Measurements from ENCODE around the gene IRF6. TPM values are rescaled to one million over a fixed set of nuclear protein-coding genes. Genes with fewer than 3 reads are reported as not detected.

IRF6 gene
- total and polyA plus RNA-seq, 7 experiments from 2014 or later = 0.30 to 2.3 (median 0.99) TPM; not detected in 1

DNA sequence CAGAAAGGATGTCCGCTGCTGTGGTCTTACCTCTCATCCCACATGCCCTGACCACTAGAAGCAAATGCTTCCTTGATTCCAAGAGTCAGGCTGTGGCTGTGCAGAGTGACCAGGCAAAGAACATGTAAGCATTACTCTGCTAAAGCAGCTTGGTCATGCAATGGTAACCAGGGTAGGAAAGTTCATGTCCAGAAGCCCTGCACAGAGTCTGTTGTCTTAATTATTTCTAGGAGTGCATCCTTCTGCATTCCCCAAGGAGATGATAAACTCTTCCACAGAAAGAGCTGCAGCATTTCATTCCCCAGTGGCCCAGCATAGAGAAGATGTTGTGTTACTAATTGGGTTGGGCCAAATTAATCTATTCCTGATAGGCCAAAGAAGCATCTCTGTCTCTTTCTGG is 11.7 kb upstream of the IRF6 start:
- H3K27me3 ChIP-seq (ENCODE audit: control insufficient read depth in 2 of 2, insufficient read depth in 2 of 2, low read length in 2 of 2) = no peaks in the 10 kb centered on the region
- H3K27ac ChIP-seq (ENCODE audit: low read depth, low read length) = no peak overlapping the region
- intact Hi-C loops (cut with micrococcal nuclease) = no loop called here
- CTCF ChIA-PET = no interaction called here
- no peak overlapping the region for H3K4me3 Mint-ChIP-seq
- no peaks in the 10 kb centered on the region for H3K4me1 ChIP-seq (ENCODE audit: control insufficient read depth in 2 of 2, insufficient read depth in 2 of 2, low read length in 2 of 2)
- no peak for DNase-seq
- H3K36me3 Mint-ChIP-seq = peaks cover 0 to 5% (median 0%) of the 10 kb centered on the region in 5 donors
- H3K9me3 ChIP-seq (ENCODE audit: control insufficient read depth in 2 of 3, low read length in 3 of 3) = no peaks in the 10 kb centered on the region
- ATAC-seq = no peak
- no peak overlapping the region for H3K4me3 ChIP-seq (ENCODE audit: low read length)
- peaks cover under 1 to 12% (median 2%) of the 10 kb centered on the region in 7 donors for H3K4me1 Mint-ChIP-seq
- no peaks in the 10 kb centered on the region for H3K36me3 ChIP-seq (ENCODE audit: control insufficient read depth in 2 of 3, insufficient read depth in 3 of 3, low read length in 3 of 3)
- no peaks in the 10 kb centered on the region for H3K9me3 Mint-ChIP-seq
- H3K27ac Mint-ChIP-seq = no peak overlapping the region
- H3K27me3 Mint-ChIP-seq = peaks cover 7 to 26% (median 12%) of the 10 kb centered on the region in 5 donors
- POLR2A ChIA-PET = interaction anchor here (1.4 kb wide), 1 partner anchor 13 kb away, joined by 3 read pairs; no protein-coding TSS in a partner anchor

DNA sequence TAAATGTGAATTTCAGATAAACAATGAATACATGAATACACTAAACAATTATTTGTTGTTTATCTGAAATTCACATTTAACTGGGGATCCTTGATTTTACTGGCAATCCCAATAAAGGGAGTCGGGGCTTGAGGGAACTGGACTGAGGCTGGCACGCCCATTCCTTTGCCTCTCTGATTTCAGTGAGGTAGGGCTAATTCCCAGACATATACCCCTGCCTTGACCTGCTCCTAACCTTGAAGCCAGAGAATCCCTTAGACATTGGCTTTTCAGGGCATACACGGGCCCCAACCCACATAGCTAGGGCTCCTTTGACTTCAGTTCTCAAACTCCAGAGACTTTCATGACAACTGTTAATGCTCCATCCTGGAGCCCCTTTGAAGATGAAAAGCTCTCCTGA is 11.0 kb upstream of the IRF6 start:
- Mint-ChIP-seq H3K36me3 (peaks cover 0 to 5% (median 0%) of the 10 kb centered on the region in 5 donors), H3K4me1 (peaks cover 0 to 10% (median 0%) of the 10 kb centered on the region in 7 donors), H3K4me3 (no peak overlapping the region), H3K9me3 (no peaks in the 10 kb centered on the region), H3K27ac (no peak overlapping the region), H3K27me3 (peaks cover 7 to 24% (median 9%) of the 10 kb centered on the region in 5 donors)
- H3K9me3 ChIP-seq (ENCODE audit: control insufficient read depth in 2 of 3, low read length in 3 of 3) = no peaks in the 10 kb centered on the region
- no peaks in the 10 kb centered on the region for H3K4me1 ChIP-seq (ENCODE audit: control insufficient read depth in 2 of 2, insufficient read depth in 2 of 2, low read length in 2 of 2)
- H3K4me3 ChIP-seq (ENCODE audit: low read length) = no peak overlapping the region
- ChIA-PET POLR2A (no interaction called here), CTCF (no interaction called here)
- H3K27me3 ChIP-seq (ENCODE audit: control insufficient read depth in 2 of 2, insufficient read depth in 2 of 2, low read length in 2 of 2) = no peaks in the 10 kb centered on the region
- DNase-seq (no peak), ATAC-seq (no peak)
- intact Hi-C loops (cut with micrococcal nuclease) = no loop called here
- H3K27ac ChIP-seq (ENCODE audit: low read depth, low read length) = no peak overlapping the region
- no peaks in the 10 kb centered on the region for H3K36me3 ChIP-seq (ENCODE audit: control insufficient read depth in 2 of 3, insufficient read depth in 3 of 3, low read length in 3 of 3)

DNA sequence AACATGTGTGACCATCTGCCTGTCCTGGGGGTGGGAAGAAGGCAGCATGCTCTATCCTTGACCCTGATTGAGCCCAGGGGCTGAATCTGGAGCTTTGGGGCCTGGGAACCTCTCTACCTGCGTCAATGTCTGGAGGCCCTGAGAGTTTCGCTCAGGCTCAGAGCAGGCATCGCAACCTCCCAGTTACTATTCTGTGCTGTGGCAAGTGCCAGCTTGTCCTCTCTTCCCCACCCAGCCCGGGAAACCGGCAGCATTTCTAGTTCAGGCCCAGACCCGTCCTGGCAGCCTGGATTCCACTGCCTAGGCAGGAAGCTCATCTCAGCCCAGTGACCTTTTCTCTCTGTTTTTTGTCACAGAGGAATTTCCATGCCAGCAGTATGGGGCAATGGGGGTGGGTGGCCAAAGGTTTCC is 10.0 kb upstream of the IRF6 start:
- Mint-ChIP-seq H3K9me3 (no peaks in the 10 kb centered on the region), H3K36me3 (peaks cover 0 to 5% (median 0%) of the 10 kb centered on the region in 5 donors), H3K27ac (no peak overlapping the region), H3K27me3 (peaks cover under 1 to 17% (median 6%) of the 10 kb centered on the region in 5 donors), H3K4me3 (no peak overlapping the region), H3K4me1 (peaks cover 0 to 10% (median 0%) of the 10 kb centered on the region in 7 donors)
- no peak for DNase-seq
- H3K36me3 ChIP-seq (ENCODE audit: control insufficient read depth in 2 of 3, insufficient read depth in 3 of 3, low read length in 3 of 3) = no peaks in the 10 kb centered on the region
- no peak overlapping the region for H3K27ac ChIP-seq (ENCODE audit: low read depth, low read length)
- H3K27me3 ChIP-seq (ENCODE audit: control insufficient read depth in 2 of 2, insufficient read depth in 2 of 2, low read length in 2 of 2) = no peaks in the 10 kb centered on the region
- H3K4me3 ChIP-seq (ENCODE audit: low read length) = no peak overlapping the region
- intact Hi-C loops (cut with micrococcal nuclease) = no loop called here
- POLR2A ChIA-PET = interaction anchor here (1.1 to 1.6 kb wide), 4 partner anchors 11 to 54 kb away, joined by 3 to 6 read pairs (median 4); partner anchors contain the start of gene UTP25
- CTCF ChIA-PET = interaction anchor here (0.5 to 1.0 kb wide), 2 partner anchors 11 to 12 kb away, joined by 3 to 5 read pairs; partner anchors contain the start of gene UTP25
- no peaks in the 10 kb centered on the region for H3K9me3 ChIP-seq (ENCODE audit: control insufficient read depth in 2 of 3, low read length in 3 of 3)
- H3K4me1 ChIP-seq (ENCODE audit: control insufficient read depth in 2 of 2, insufficient read depth in 2 of 2, low read length in 2 of 2) = no peaks in the 10 kb centered on the region
- no peak for ATAC-seq

DNA sequence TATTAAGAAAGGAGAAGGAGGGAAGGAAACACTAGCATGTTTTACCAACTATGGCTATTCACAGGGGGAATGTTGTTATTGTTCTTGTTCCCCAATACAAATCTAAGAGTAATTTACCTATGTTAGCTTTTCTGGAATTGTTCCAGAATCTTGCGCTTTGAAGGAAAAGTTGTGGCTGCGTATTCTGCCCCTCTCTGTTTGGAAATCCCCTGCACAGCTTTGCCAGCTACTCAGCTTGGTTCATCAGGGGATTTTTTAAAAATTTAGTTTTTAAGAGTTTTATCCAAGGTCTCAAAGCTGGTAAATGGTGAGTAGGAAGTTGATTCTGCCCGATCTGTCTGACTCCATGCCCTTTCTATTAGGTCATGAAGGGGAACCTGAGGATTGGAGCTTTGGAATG is 9.5 kb upstream of the IRF6 start:
- H3K27ac Mint-ChIP-seq = peak overlapping the region in 1 of 9 donors; percentile 3
- H3K36me3 Mint-ChIP-seq = peaks cover 0 to 5% (median 0%) of the 10 kb centered on the region in 5 donors
- H3K4me3 Mint-ChIP-seq = no peak overlapping the region
- H3K27me3 ChIP-seq (ENCODE audit: control insufficient read depth in 2 of 2, insufficient read depth in 2 of 2, low read length in 2 of 2) = no peaks in the 10 kb centered on the region
- H3K27ac ChIP-seq (ENCODE audit: low read depth, low read length) = no peak overlapping the region
- ATAC-seq (no peak), DNase-seq (peak in 1 of 9 donors; percentile 16)
- H3K27me3 Mint-ChIP-seq = peaks cover 0 to 13% (median 3%) of the 10 kb centered on the region in 5 donors
- no peaks in the 10 kb centered on the region for H3K9me3 Mint-ChIP-seq
- H3K4me1 Mint-ChIP-seq = peaks cover 0 to 10% (median 0%) of the 10 kb centered on the region in 7 donors
- no peaks in the 10 kb centered on the region for H3K4me1 ChIP-seq (ENCODE audit: control insufficient read depth in 2 of 2, insufficient read depth in 2 of 2, low read length in 2 of 2)
- ChIA-PET POLR2A (interaction anchor here (1.1 to 1.6 kb wide), 4 partner anchors 12 to 54 kb away, joined by 3 to 6 read pairs (median 4); partner anchors contain the start of gene UTP25), CTCF (interaction anchor here (0.5 to 1.0 kb wide), 2 partner anchors 12 kb away, joined by 3 to 5 read pairs; partner anchors contain the start of gene UTP25)
- no peaks in the 10 kb centered on the region for H3K36me3 ChIP-seq (ENCODE audit: control insufficient read depth in 2 of 3, insufficient read depth in 3 of 3, low read length in 3 of 3)
- H3K4me3 ChIP-seq (ENCODE audit: low read length) = no peak overlapping the region
- intact Hi-C loops (cut with micrococcal nuclease) = no loop called here
- no peaks in the 10 kb centered on the region for H3K9me3 ChIP-seq (ENCODE audit: control insufficient read depth in 2 of 3, low read length in 3 of 3)

DNA sequence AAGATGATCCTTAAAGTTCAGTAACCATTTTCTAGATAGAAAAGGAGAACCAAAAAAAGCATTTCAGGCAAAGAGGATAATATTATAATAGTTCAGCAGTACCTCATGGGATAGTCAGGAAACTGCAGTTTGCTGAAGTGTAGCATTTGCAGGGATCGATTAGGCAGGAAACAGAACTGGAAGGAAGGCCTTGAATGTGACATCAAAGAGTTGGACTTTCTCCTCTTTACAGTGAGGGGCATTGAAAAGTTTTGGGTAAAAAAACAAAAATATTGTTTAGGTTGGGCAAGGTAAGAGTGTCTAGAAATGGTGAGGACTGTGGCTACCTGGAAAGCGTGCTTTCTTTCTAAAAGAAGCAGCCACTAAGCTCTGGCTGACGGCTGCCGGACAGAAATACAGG is 8.0 kb upstream of the IRF6 start:
- Mint-ChIP-seq H3K4me1 (peaks cover 0 to 10% (median 2%) of the 10 kb centered on the region in 7 donors), H3K27me3 (peaks cover 0 to 5% (median 0%) of the 10 kb centered on the region in 5 donors), H3K27ac (no peak overlapping the region), H3K4me3 (no peak overlapping the region), H3K36me3 (peaks cover 0 to 5% (median 0%) of the 10 kb centered on the region in 5 donors), H3K9me3 (no peaks in the 10 kb centered on the region)
- no peaks in the 10 kb centered on the region for H3K4me1 ChIP-seq (ENCODE audit: control insufficient read depth in 2 of 2, insufficient read depth in 2 of 2, low read length in 2 of 2)
- ATAC-seq (no peak), DNase-seq (no peak)
- no peaks in the 10 kb centered on the region for H3K9me3 ChIP-seq (ENCODE audit: control insufficient read depth in 2 of 3, low read length in 3 of 3)
- CTCF ChIA-PET = interaction anchor here (2.2 kb wide), 1 partner anchor 10 kb away, joined by 14 read pairs; no protein-coding TSS in a partner anchor
- H3K27ac ChIP-seq (ENCODE audit: low read depth, low read length) = no peak overlapping the region
- intact Hi-C loops (cut with micrococcal nuclease) = no loop called here
- POLR2A ChIA-PET = interaction anchor here (0.6 to 0.8 kb wide), 2 partner anchors 11 to 22 kb away, joined by 3 to 4 read pairs; no protein-coding TSS in a partner anchor
- no peaks in the 10 kb centered on the region for H3K27me3 ChIP-seq (ENCODE audit: control insufficient read depth in 2 of 2, insufficient read depth in 2 of 2, low read length in 2 of 2)
- H3K4me3 ChIP-seq (ENCODE audit: low read length) = no peak overlapping the region
- H3K36me3 ChIP-seq (ENCODE audit: control insufficient read depth in 2 of 3, insufficient read depth in 3 of 3, low read length in 3 of 3) = no peaks in the 10 kb centered on the region

DNA sequence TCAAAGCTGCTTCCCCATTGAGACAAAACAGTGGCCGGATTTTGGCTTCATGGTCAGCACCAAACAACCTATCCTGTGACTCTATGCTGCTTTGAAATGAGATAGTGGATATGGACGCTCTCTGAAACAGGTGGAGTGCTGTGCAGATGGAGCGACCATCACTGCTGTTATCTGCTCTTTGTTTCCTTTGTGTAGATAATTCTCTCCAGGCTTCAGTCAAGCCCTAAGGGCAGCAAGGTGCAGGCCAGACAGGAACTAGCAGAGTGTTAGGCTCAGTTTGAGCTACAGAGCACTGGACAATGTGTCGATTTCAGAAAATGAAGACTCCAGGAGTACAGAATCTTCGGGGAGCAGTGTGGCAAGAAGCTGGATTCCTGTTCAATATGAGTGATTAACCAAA is 4.8 kb upstream of the IRF6 start:
- Mint-ChIP-seq H3K9me3 (no peaks in the 10 kb centered on the region), H3K36me3 (peaks cover 0 to 5% (median 0%) of the 10 kb centered on the region in 5 donors), H3K4me3 (no peak overlapping the region), H3K4me1 (peaks cover 4 to 15% (median 6%) of the 10 kb centered on the region in 7 donors), H3K27me3 (no peaks in the 10 kb centered on the region), H3K27ac (peak overlapping the region in 1 of 9 donors; percentile 42)
- intact Hi-C loops (cut with micrococcal nuclease) = no loop called here
- ATAC-seq (no peak), DNase-seq (no peak)
- POLR2A ChIA-PET = no interaction called here
- CTCF ChIA-PET = interaction anchor here (0.5 to 1.2 kb wide), 2 partner anchors 12 to 56 kb away, joined by 3 to 5 read pairs; no protein-coding TSS in a partner anchor
- Histone ChIP-seq H3K9me3 (ENCODE audit: control insufficient read depth in 2 of 3, low read length in 3 of 3) (no peaks in the 10 kb centered on the region), H3K4me3 (ENCODE audit: low read length) (no peak overlapping the region), H3K27me3 (ENCODE audit: control insufficient read depth in 2 of 2, insufficient read depth in 2 of 2, low read length in 2 of 2) (no peaks in the 10 kb centered on the region), H3K36me3 (ENCODE audit: control insufficient read depth in 2 of 3, insufficient read depth in 3 of 3, low read length in 3 of 3) (no peaks in the 10 kb centered on the region), H3K27ac (ENCODE audit: low read depth, low read length) (no peak overlapping the region), H3K4me1 (ENCODE audit: control insufficient read depth in 2 of 2, insufficient read depth in 2 of 2, low read length in 2 of 2) (peaks cover 0 to 1% of the 10 kb centered on the region in 2 donors)
